Thyroid gland (tissue), 4 donors: ENCODE results near the gene TIAM2. TPM values are rescaled to one million over a fixed set of nuclear protein-coding genes. Genes with fewer than 3 reads are reported as not detected.

Experiments
- DNase-seq, 2 donors: peaks; one replicate each; pipeline ENCODE4 v3.0.0-alpha.2; 2019
- H3K27ac ChIP-seq, 3 donors: fragments of 200-600 bp; sonication (generic); 1 replicate in 2 of 3; 2 replicates in 1 of 3; pipeline ENCODE4 v1.5.1; 2016 to 2019; ENCODE audit warnings: mild to moderate bottlenecking in 1 of 3, moderate library complexity in 1 of 3
- H3K27me3 ChIP-seq: fragments of 200-600 bp; sonication (generic); one replicate; pipeline ENCODE4 v1.5.1; 2019
- H3K36me3 ChIP-seq, 2 donors: fragments of 200-600 bp; sonication (generic); one replicate each; pipeline ENCODE4 v1.5.1; 2016 to 2019
- H3K4me1 ChIP-seq, 2 donors: fragments of 200-600 bp; sonication (generic); one replicate each; pipeline ENCODE4 v1.5.1; 2017 to 2019
- H3K4me3 ChIP-seq, 3 donors: fragments of 200-600 bp; sonication (generic); replicated peaks in 1 of 3; 1 replicate in 2 of 3; 2 replicates in 1 of 3; pipeline ENCODE4 v1.5.1; 2016; ENCODE audit warnings: mild to moderate bottlenecking in 1 of 3
- H3K9me3 ChIP-seq: fragments of 200-600 bp; sonication (generic); one replicate; pipeline ENCODE4 v1.5.1; 2017
- CTCF ChIP-seq, 6 experiments: fragments of 200-600 bp in 3 of 6; fragments of 450-650 bp in 3 of 6; sonication (generic) in 3 of 6; IDR thresholded peaks; one replicate each; pipeline ENCODE4 v1.5.1; 2016 to 2019; ENCODE audit warnings: antibody characterized with exemption in 6 of 6, mild to moderate bottlenecking in 2 of 6, inconsistent platforms in 1 of 6, moderate library complexity in 1 of 6
- POLR2A ChIP-seq, 2 donors: fragments of 450-650 bp; IDR thresholded peaks; one replicate each; pipeline ENCODE4 v1.6.1; 2017; ENCODE audit warnings: antibody characterized with exemption in 2 of 2, mild to moderate bottlenecking in 2 of 2, moderate library complexity in 1 of 2
- WGBS, 2 donors: methylation state at CpG; one replicate each; pipeline ENCODE4 v1.1.5; 2017; 5-methylcytosine and 5-hydroxymethylcytosine counted together
- intact Hi-C: fragments of 100-400 bp; cut with DNase I; formaldehyde crosslinking; loops from one replicate; pipeline ENCODE4 v1.15.1; 2023
- total RNA-seq, 4 donors: library from RNA; depleted of rRNA; stranded (reverse); fragments of >200 nt; gene quantifications; one replicate each; pipeline ENCODE4 v1.2.3, GENCODE V29; 2016

The TIAM2 gene
- total RNA-seq, 4 donors from 2014 or later = 11.1 to 26.1 (median 18.5) TPM

GRCh38 chr6:155003476-155003875, 8.4 kb downstream of the TIAM2 start:
- Histone ChIP-seq H3K36me3 (no peaks in the 10 kb centered on the region), H3K9me3 (no peaks in the 10 kb centered on the region), H3K4me3 (no peak overlapping the region), H3K4me1 (peaks cover 0 to 6% of the 10 kb centered on the region in 2 donors), H3K27ac (no peak overlapping the region), H3K27me3 (no peaks in the 10 kb centered on the region)
- no peak for DNase-seq
- TF ChIP-seq CTCF (IDR thresholded peaks at IDR 0.05) (no peak), POLR2A (IDR thresholded peaks at IDR 0.05) (no peak)
- WGBS, 2 donors = 72 to 80% methylated on average over 7 of the region's 7 CpGs
- intact Hi-C loops = no loop called here

- TF ChIP-seq CTCF (IDR thresholded peaks at IDR 0.05) = no peak
- TF ChIP-seq POLR2A (IDR thresholded peaks at IDR 0.05) = no peak
- no peak for DNase-seq
- Histone ChIP-seq H3K9me3 (no peaks in the 10 kb centered on the region), H3K27me3 (no peaks in the 10 kb centered on the region), H3K4me3 (no peak overlapping the region), H3K36me3 (no peaks in the 10 kb centered on the region), H3K27ac (no peak overlapping the region), H3K4me1 (peaks cover 0 to 6% of the 10 kb centered on the region in 2 donors)
- WGBS, 2 donors = 58 to 89% methylated on average over 3 of the region's 3 CpGs
- intact Hi-C loops = no loop called here
Measured at GRCh38 chr6:155004017-155004416, 8.9 kb downstream of the TIAM2 start.

GRCh38 chr6:155004576-155005372, 9.7 kb downstream of the TIAM2 start:
- Histone ChIP-seq H3K9me3 (no peaks in the 10 kb centered on the region), H3K4me3 (no peak overlapping the region), H3K36me3 (no peaks in the 10 kb centered on the region), H3K27me3 (no peaks in the 10 kb centered on the region), H3K4me1 (peaks cover 0 to 6% of the 10 kb centered on the region in 2 donors), H3K27ac (no peak overlapping the region)
- WGBS, 2 donors = 93 to 95% methylated on average over 10 of the region's 10 CpGs
- TF ChIP-seq CTCF (IDR thresholded peaks at IDR 0.05) (no peak), POLR2A (IDR thresholded peaks at IDR 0.05) (no peak)
- DNase-seq = no peak
- intact Hi-C loops = no loop called here

- 96 to 98% methylated on average over 3 of the region's 3 CpGs for WGBS, 2 donors
- no peaks in the 10 kb centered on the region for H3K27me3 ChIP-seq
Measured at GRCh38 chr6:155008625-155009024, 13.5 kb downstream of the TIAM2 start.

More at GRCh38 chr6:155008625-155009024, 13.5 kb downstream of the TIAM2 start:
- Histone ChIP-seq H3K4me3 (no peak overlapping the region), H3K36me3 (no peaks in the 10 kb centered on the region), H3K27ac (no peak overlapping the region), H3K9me3 (no peaks in the 10 kb centered on the region), H3K4me1 (peaks cover 0 to under 1% of the 10 kb centered on the region in 2 donors)
- TF ChIP-seq CTCF (IDR thresholded peaks at IDR 0.05) (no peak), POLR2A (IDR thresholded peaks at IDR 0.05) (no peak)
- no peak for DNase-seq
- intact Hi-C loops = no loop called here
